ENCODE data around the gene PSPC1.
"Not testable (repeated sequence)": the region's sequence is repeated elsewhere in the genome, so short reads cannot be mapped to it uniquely, and the experiment has no call there.

The PSPC1 gene

DNA sequence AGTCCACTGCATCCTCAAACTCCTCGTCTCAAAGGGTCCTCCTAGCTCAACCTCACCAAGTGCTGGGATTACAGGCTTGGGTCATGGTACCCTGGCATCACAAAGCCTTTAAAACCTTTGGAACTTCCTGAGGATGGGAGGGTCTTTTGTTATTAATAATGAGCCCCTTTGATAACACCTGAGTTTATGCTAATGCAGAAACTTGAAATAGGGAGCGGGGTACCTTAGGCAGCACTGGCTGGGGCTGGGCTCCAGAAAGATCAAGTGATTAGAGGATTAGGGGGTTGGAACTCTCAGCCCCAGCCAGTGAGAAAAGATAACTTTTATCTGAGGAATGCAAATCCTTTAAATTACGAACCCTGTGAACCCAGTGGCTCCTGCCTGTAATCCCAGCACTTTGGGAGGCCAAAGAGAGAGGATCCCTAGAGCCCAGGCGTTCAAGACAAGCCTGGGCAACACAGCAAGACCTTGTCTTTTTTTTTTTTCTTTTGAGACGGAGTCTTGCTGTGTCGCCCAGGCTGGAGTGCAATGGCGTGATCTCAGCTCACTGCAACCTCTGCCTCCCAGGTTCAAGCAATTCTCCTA, 9.3 kb upstream of the PSPC1 start:
- Histone ChIP-seq H3K27me3 (no peaks in the 10 kb centered on the region), H3K9me3 (no peaks in the 10 kb centered on the region), H3K27ac (no peak overlapping the region), H3K4me1 (ENCODE audit: control insufficient read depth in 1 of 2, insufficient read depth in 1 of 2, low read depth in 1 of 2, low read length in 1 of 2) (peaks cover 42 to 46% of the 10 kb centered on the region in 2 experiments), H3K36me3 (no peaks in the 10 kb centered on the region), H3K4me3 (ENCODE audit: low read depth in 1 of 2, low read length in 1 of 2) (no peak overlapping the region)
- TF ChIP-seq, protein P1, sequence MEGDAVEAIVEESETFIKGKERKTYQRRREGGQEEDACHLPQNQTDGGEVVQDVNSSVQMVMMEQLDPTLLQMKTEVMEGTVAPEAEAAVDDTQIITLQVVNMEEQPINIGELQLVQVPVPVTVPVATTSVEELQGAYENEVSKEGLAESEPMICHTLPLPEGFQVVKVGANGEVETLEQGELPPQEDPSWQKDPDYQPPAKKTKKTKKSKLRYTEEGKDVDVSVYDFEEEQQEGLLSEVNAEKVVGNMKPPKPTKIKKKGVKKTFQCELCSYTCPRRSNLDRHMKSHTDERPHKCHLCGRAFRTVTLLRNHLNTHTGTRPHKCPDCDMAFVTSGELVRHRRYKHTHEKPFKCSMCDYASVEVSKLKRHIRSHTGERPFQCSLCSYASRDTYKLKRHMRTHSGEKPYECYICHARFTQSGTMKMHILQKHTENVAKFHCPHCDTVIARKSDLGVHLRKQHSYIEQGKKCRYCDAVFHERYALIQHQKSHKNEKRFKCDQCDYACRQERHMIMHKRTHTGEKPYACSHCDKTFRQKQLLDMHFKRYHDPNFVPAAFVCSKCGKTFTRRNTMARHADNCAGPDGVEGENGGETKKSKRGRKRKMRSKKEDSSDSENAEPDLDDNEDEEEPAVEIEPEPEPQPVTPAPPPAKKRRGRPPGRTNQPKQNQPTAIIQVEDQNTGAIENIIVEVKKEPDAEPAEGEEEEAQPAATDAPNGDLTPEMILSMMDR (IDR thresholded peaks at IDR 0.05): no peak

DNA sequence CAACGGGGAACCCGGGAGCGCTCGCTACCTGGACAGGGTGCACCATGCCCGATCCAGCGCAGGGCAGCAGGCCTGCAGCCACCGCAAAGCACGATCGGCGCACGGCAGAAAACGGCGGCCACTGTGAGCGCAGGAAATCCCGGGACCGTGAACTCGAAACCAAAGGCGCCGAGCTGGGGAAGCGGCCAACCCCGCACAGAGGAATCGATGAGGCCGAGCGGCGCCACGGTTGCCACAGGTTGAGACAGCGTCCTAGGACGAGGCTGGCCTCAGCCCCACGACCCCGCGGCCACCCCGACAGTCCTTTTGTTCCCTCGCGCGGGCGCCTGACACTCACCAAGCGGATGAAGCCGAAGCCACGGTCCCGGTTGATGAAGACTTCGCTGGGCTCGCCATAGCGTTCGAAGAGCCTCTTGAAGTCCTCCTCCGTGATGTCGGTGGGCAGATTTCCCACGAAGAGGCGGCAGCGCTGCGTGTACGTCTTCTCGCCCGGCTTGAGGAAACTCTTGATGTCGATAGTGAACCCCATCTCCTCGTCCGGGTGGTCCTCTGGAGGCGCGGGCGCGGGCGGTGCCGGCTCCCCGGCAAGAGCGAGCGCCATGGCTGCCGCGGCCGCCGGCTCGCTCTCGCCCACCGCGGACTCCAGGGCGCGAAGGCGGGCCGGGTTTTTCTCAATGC, 557 bp downstream of the PSPC1 start:
- TF ChIP-seq, protein P1 (IDR thresholded peaks at IDR 0.05): no peak
- Histone ChIP-seq H3K36me3 (peaks cover 3% of the 10 kb centered on the region), H3K27me3 (no peaks in the 10 kb centered on the region), H3K9me3 (no peaks in the 10 kb centered on the region), H3K4me3 (ENCODE audit: low read depth in 1 of 2, low read length in 1 of 2) (peak overlapping the region; percentile 81 to 96), H3K4me1 (ENCODE audit: control insufficient read depth in 1 of 2, insufficient read depth in 1 of 2, low read depth in 1 of 2, low read length in 1 of 2) (peaks cover 16 to 18% of the 10 kb centered on the region in 2 experiments), H3K27ac (peak overlapping the region; percentile 95)

DNA sequence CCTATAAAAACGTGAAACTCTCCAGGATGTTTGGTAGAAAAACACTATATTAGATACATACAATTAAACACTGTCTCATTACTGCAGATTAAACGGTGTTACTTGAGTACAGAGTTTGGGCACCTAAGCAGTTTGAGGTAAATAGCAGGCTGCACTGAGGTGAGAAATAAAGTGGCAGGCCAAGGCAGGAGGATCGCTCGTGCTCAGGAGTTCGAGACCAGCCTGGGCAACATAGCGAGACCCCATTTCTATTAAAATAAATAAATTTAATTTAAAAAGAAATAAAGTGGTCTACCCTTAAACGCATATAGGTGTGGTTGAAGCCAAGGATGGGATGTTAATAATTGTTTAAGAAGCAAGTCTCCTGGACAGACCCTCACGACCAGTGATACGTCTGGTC, 1.2 kb downstream of the PSPC1 start:
- H3K4me3 ChIP-seq (ENCODE audit: low read depth in 1 of 2, low read length in 1 of 2): peak overlapping the region; percentile 81 to 96
- TF ChIP-seq, protein P1 (IDR thresholded peaks at IDR 0.05): no peak
- peaks cover 16 to 18% of the 10 kb centered on the region in 2 experiments for H3K4me1 ChIP-seq (ENCODE audit: control insufficient read depth in 1 of 2, insufficient read depth in 1 of 2, low read depth in 1 of 2, low read length in 1 of 2)
- no peaks in the 10 kb centered on the region for H3K9me3 ChIP-seq
- H3K27ac ChIP-seq: peak overlapping the region; percentile 95
- H3K27me3 ChIP-seq: no peaks in the 10 kb centered on the region
- peaks cover 3% of the 10 kb centered on the region for H3K36me3 ChIP-seq

DNA sequence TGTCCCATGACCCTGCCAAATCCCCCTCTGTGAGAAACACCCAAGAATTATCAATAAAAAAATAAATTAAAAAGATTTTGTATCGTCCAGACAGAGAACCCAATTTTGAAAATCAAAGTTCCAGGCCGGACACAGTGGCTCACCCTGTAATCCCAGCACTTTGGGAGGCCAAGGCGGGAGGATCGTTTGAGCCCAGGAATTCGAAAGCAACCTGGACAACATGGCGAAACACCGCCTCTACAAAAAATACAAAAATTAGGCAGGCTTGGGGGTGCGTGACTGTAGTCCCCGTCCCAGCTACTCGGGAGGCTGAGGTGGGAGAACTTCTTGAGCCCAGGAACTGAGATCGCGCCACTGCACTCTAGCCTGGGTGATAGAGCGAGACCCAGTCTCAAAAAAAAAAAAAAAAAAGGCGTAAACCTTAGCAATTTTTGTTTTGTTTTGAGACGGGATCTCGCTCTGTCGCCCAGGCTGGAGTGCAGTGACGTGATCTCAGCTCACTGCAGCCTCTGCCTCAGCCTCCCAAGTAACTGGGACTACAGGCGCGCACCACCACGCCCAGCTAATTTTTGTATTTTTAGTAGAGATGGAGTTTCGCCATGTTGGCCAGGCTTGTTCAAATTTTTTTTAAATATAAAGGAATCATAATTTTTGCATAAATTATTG, 1.9 kb downstream of the PSPC1 start:
- Histone ChIP-seq H3K4me1 (ENCODE audit: control insufficient read depth in 1 of 2, insufficient read depth in 1 of 2, low read depth in 1 of 2, low read length in 1 of 2) (peaks cover 16 to 18% of the 10 kb centered on the region in 2 experiments), H3K4me3 (ENCODE audit: low read depth in 1 of 2, low read length in 1 of 2) (peak overlapping the region; percentile 81 to 96)
- not testable (repeated sequence) for H3K36me3 ChIP-seq, H3K9me3 ChIP-seq, H3K27me3 ChIP-seq, H3K27ac ChIP-seq

DNA sequence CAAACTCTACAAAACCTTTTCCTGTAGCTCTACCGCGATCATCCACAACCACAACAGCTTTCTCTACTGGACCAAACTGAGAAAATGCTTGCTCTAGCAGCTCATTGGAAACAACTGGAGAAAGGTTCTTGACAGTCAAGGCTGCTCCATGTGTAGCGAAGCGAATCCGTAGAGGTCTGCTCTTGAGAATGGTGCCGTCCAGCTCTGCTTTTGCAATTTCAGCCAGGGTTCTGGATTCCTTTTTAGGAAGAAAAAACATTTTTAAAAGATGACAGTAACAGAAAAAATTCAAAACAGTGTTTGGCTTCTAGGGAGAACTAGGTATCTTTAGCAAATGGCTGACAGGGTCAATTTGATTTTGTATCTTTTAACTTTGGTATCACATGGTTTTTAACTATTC, 10.4 kb downstream of the PSPC1 start:
- TF ChIP-seq, protein P1 (IDR thresholded peaks at IDR 0.05): no peak
- no peaks in the 10 kb centered on the region for H3K27me3 ChIP-seq
- H3K9me3 ChIP-seq: no peaks in the 10 kb centered on the region
- no peak overlapping the region for H3K4me3 ChIP-seq (ENCODE audit: low read depth in 1 of 2, low read length in 1 of 2)
- no peak overlapping the region for H3K27ac ChIP-seq
- H3K36me3 ChIP-seq: peaks cover 36% of the 10 kb centered on the region
- no peaks in the 10 kb centered on the region for H3K4me1 ChIP-seq (ENCODE audit: control insufficient read depth in 1 of 2, insufficient read depth in 1 of 2, low read depth in 1 of 2, low read length in 1 of 2)

DNA sequence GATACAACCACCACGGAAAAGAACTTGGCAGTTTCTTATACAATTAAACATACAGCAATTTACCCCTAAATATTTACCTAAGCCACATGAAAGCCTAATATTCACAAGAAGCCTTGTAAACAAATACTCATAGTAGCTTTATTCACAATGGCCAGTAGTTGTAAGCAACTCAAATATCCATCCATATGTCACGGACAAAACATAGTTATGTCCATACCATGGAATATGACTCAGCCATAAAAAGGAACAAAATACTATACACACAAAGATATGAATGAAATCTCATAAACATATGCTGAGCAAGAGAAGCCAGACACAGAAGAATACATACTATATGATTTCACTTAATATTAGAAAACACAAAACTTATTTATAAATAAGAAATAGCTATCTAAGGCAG, 12.9 kb downstream of the PSPC1 start:
- Histone ChIP-seq H3K36me3 (peaks cover 43% of the 10 kb centered on the region), H3K27me3 (no peaks in the 10 kb centered on the region)
- TF ChIP-seq, protein P1 (IDR thresholded peaks at IDR 0.05): no peak

More for the DNA sequence above, 12.9 kb downstream of the PSPC1 start:
- no peak overlapping the region for H3K4me3 ChIP-seq (ENCODE audit: low read depth in 1 of 2, low read length in 1 of 2)
- H3K4me1 ChIP-seq (ENCODE audit: control insufficient read depth in 1 of 2, insufficient read depth in 1 of 2, low read depth in 1 of 2, low read length in 1 of 2): no peaks in the 10 kb centered on the region
- H3K9me3 ChIP-seq: no peaks in the 10 kb centered on the region
- peak overlapping the region; percentile 29 for H3K27ac ChIP-seq

Measured in neutrophil (primary cell).